WTC11 (cell line): ENCODE results near the gene SLC9A2. TPM values are rescaled to one million over a fixed set of nuclear protein-coding genes. Genes with fewer than 3 reads are reported as not detected.

Experiments
- ATAC-seq: fragments of 200-7000 bp; cut with Tn5 transposase; 2 replicates; pipeline ENCODE4 v1.10.0; 2021; ENCODE audit warnings: mild to moderate bottlenecking, moderate library complexity
- CTCF ChIA-PET: fragments of 300-600 bp; sonication (Branson Sonifier 250); formaldehyde crosslinking; loops from one replicate; lab custom pipeline; 2021; ENCODE audit warnings: antibody characterized with exemption; lab: Charles Lee
- POLR2A ChIA-PET: fragments of 350-600 bp; sonication (Branson Sonifier 250); formaldehyde crosslinking; loops from one replicate; lab custom pipeline; 2021; ENCODE audit warnings: antibody characterized with exemption; lab: Charles Lee
- DNase-seq: peaks from one replicate; pipeline ENCODE4 v3.0.0; 2021; ENCODE audit warnings: low spot score
- H3K27ac Mint-ChIP-seq: 2 replicates; pipeline ENCODE4 v1.8.0; 2021; ENCODE audit warnings: mixed read lengths
- H3K27me3 Mint-ChIP-seq: 2 replicates; pipeline ENCODE4 v1.8.0; 2021; ENCODE audit warnings: low read depth, mild to moderate bottlenecking, moderate library complexity, mixed read lengths
- H3K36me3 Mint-ChIP-seq: 2 replicates; pipeline ENCODE4 v1.8.0; 2021; ENCODE audit warnings: mixed read lengths
- H3K4me1 Mint-ChIP-seq: 2 replicates; pipeline ENCODE4 v1.8.0; 2022; ENCODE audit warnings: mixed read lengths
- H3K4me3 Mint-ChIP-seq: 2 replicates; pipeline ENCODE4 v1.8.0; 2021; ENCODE audit warnings: mild to moderate bottlenecking, moderate library complexity, mixed read lengths
- H3K9me3 Mint-ChIP-seq: 2 replicates; pipeline ENCODE4 v1.8.0; 2021; ENCODE audit warnings: mixed read lengths
- ESRRA ChIP-seq: sonication (generic); formaldehyde crosslinking; IDR thresholded peaks from 2 replicates; pipeline ENCODE4 v1.8.1; 2022; ENCODE audit warnings: mild to moderate bottlenecking, missing genetic modification reagents, borderline replicate concordance
- ETV6 ChIP-seq: sonication (generic); formaldehyde crosslinking; IDR thresholded peaks from 2 replicates; pipeline ENCODE4 v1.8.1; 2022; ENCODE audit warnings: mild to moderate bottlenecking, missing genetic modification reagents
- FOXJ3 ChIP-seq: sonication (generic); formaldehyde crosslinking; IDR thresholded peaks from 2 replicates; pipeline ENCODE4 v1.9.0; 2021; ENCODE audit warnings: missing genetic modification reagents, mild to moderate bottlenecking, borderline replicate concordance
- GABPB1 ChIP-seq: sonication (generic); formaldehyde crosslinking; IDR thresholded peaks from 2 replicates; pipeline ENCODE4 v1.8.1; 2023; ENCODE audit warnings: mild to moderate bottlenecking, missing genetic modification reagents
- HMGA2 ChIP-seq: fragments of 250-450 bp; sonication (Bioruptor Pico); IDR thresholded peaks from 2 replicates; pipeline ENCODE4 v1.4.0; 2021; ENCODE audit warnings: mild to moderate bottlenecking, moderate library complexity
- NFE2L1 ChIP-seq: sonication (generic); formaldehyde crosslinking; IDR thresholded peaks from 2 replicates; pipeline ENCODE4 v1.8.1; 2023; ENCODE audit warnings: missing genetic modification reagents
- NFYB ChIP-seq: sonication (generic); formaldehyde crosslinking; conservative IDR thresholded peaks from 2 replicates; pipeline ENCODE4 v1.8.0; 2022; ENCODE audit warnings: low read depth, missing genetic modification reagents
- RELA ChIP-seq: sonication (generic); formaldehyde crosslinking; IDR thresholded peaks from 2 replicates; pipeline ENCODE4 v1.8.1; 2022; ENCODE audit warnings: missing genetic modification reagents, mild to moderate bottlenecking, borderline replicate concordance
- RORB ChIP-seq: fragments of 250-450 bp; sonication (Bioruptor Pico); IDR thresholded peaks from 2 replicates; pipeline ENCODE4 v1.9.0; 2021; ENCODE audit warnings: mild to moderate bottlenecking
- SMAD3 ChIP-seq: sonication (generic); formaldehyde crosslinking; IDR thresholded peaks from 2 replicates; pipeline ENCODE4 v1.8.0; 2022; ENCODE audit warnings: missing genetic modification reagents, mild to moderate bottlenecking, borderline replicate concordance
- SP1 ChIP-seq: sonication (generic); formaldehyde crosslinking; conservative IDR thresholded peaks from 2 replicates; pipeline ENCODE4 v1.8.1; 2022; ENCODE audit warnings: missing genetic modification reagents
- TEAD1 ChIP-seq: sonication (generic); formaldehyde crosslinking; IDR thresholded peaks from 2 replicates; pipeline ENCODE4 v1.8.0; 2022; ENCODE audit warnings: mild to moderate bottlenecking, missing genetic modification reagents
- ZNF423 ChIP-seq: fragments of 250-450 bp; sonication (Bioruptor Pico); IDR thresholded peaks from 2 replicates; pipeline ENCODE4 v2.1.2; 2022; ENCODE audit warnings: mild to moderate bottlenecking, moderate library complexity
- total RNA-seq: library from RNA; stranded (reverse); gene quantifications from 3 replicates; pipeline ENCODE4 v1.2.3, GENCODE V29; 2021
- TF ChIP-seq, protein P1 (sequence below): sonication (generic); formaldehyde crosslinking; IDR thresholded peaks from 2 replicates; pipeline ENCODE4 v1.8.1; 2023; ENCODE audit warnings: mild to moderate bottlenecking, missing genetic modification reagents
- TF ChIP-seq, protein P2 (sequence below): sonication (generic); formaldehyde crosslinking; IDR thresholded peaks from 2 replicates; pipeline ENCODE4 v1.8.1; 2022; ENCODE audit warnings: mild to moderate bottlenecking, missing genetic modification reagents, moderate library complexity, borderline replicate concordance
- TF ChIP-seq, protein P3 (sequence below): sonication (generic); formaldehyde crosslinking; IDR thresholded peaks from 2 replicates; pipeline ENCODE4 v1.8.0; 2023; ENCODE audit warnings: missing genetic modification reagents, mild to moderate bottlenecking, borderline replicate concordance
- TF ChIP-seq, protein P4 (sequence below): sonication (generic); formaldehyde crosslinking; IDR thresholded peaks from 2 replicates; pipeline ENCODE4 v1.8.0; 2023; ENCODE audit warnings: mild to moderate bottlenecking, missing genetic modification reagents
- TF ChIP-seq, protein P5 (sequence below): sonication (generic); formaldehyde crosslinking; IDR thresholded peaks from 2 replicates; pipeline ENCODE4 v1.8.0; 2022; ENCODE audit warnings: mild to moderate bottlenecking, missing genetic modification reagents
- TF ChIP-seq, protein P6 (sequence below): sonication (generic); formaldehyde crosslinking; conservative IDR thresholded peaks from 2 replicates; pipeline ENCODE4 v1.8.1; 2022; ENCODE audit warnings: mild to moderate bottlenecking, missing genetic modification reagents

Gene SLC9A2
- total RNA-seq, 1 experiment from 2014 or later = 0.07 TPM

DNA sequence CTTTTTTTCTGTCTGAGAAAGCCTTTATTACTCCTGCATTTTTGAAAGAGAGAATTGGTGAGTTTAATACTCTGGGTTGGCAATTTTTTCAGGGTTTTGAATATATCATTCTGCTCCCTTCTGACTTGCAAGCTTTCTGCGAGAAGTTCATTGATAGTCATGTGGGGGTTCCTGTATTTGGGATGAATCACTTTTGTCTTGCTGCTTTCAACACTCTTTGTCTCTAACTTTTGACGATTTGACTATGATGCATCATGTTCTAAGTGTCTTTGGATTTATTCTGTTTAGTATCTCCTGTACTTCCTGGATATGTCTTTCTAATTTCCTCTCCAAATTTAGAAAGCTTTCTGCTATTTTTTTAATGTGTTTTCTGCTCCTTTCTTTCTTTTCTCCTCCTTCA is 41.0 kb upstream of the SLC9A2 start (continued):
- TF ChIP-seq, protein P1, sequence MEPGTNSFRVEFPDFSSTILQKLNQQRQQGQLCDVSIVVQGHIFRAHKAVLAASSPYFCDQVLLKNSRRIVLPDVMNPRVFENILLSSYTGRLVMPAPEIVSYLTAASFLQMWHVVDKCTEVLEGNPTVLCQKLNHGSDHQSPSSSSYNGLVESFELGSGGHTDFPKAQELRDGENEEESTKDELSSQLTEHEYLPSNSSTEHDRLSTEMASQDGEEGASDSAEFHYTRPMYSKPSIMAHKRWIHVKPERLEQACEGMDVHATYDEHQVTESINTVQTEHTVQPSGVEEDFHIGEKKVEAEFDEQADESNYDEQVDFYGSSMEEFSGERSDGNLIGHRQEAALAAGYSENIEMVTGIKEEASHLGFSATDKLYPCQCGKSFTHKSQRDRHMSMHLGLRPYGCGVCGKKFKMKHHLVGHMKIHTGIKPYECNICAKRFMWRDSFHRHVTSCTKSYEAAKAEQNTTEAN (CRISPR knock-in tag) = no peak
- TF ChIP-seq RORB (CRISPR knock-in tag) (no peak), ZNF423 (CRISPR knock-in tag) (no peak), HMGA2 (no peak), ETV6 (CRISPR knock-in tag) (no peak), SP1 (no peak), GABPB1 (CRISPR knock-in tag) (no peak), FOXJ3 (no peak)
- TF ChIP-seq, protein P2, sequence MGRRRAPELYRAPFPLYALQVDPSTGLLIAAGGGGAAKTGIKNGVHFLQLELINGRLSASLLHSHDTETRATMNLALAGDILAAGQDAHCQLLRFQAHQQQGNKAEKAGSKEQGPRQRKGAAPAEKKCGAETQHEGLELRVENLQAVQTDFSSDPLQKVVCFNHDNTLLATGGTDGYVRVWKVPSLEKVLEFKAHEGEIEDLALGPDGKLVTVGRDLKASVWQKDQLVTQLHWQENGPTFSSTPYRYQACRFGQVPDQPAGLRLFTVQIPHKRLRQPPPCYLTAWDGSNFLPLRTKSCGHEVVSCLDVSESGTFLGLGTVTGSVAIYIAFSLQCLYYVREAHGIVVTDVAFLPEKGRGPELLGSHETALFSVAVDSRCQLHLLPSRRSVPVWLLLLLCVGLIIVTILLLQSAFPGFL (CRISPR knock-in tag) = no peak
- TF ChIP-seq, protein P3, sequence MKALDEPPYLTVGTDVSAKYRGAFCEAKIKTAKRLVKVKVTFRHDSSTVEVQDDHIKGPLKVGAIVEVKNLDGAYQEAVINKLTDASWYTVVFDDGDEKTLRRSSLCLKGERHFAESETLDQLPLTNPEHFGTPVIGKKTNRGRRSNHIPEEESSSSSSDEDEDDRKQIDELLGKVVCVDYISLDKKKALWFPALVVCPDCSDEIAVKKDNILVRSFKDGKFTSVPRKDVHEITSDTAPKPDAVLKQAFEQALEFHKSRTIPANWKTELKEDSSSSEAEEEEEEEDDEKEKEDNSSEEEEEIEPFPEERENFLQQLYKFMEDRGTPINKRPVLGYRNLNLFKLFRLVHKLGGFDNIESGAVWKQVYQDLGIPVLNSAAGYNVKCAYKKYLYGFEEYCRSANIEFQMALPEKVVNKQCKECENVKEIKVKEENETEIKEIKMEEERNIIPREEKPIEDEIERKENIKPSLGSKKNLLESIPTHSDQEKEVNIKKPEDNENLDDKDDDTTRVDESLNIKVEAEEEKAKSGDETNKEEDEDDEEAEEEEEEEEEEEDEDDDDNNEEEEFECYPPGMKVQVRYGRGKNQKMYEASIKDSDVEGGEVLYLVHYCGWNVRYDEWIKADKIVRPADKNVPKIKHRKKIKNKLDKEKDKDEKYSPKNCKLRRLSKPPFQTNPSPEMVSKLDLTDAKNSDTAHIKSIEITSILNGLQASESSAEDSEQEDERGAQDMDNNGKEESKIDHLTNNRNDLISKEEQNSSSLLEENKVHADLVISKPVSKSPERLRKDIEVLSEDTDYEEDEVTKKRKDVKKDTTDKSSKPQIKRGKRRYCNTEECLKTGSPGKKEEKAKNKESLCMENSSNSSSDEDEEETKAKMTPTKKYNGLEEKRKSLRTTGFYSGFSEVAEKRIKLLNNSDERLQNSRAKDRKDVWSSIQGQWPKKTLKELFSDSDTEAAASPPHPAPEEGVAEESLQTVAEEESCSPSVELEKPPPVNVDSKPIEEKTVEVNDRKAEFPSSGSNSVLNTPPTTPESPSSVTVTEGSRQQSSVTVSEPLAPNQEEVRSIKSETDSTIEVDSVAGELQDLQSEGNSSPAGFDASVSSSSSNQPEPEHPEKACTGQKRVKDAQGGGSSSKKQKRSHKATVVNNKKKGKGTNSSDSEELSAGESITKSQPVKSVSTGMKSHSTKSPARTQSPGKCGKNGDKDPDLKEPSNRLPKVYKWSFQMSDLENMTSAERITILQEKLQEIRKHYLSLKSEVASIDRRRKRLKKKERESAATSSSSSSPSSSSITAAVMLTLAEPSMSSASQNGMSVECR = no peak
- TF ChIP-seq, protein P4, sequence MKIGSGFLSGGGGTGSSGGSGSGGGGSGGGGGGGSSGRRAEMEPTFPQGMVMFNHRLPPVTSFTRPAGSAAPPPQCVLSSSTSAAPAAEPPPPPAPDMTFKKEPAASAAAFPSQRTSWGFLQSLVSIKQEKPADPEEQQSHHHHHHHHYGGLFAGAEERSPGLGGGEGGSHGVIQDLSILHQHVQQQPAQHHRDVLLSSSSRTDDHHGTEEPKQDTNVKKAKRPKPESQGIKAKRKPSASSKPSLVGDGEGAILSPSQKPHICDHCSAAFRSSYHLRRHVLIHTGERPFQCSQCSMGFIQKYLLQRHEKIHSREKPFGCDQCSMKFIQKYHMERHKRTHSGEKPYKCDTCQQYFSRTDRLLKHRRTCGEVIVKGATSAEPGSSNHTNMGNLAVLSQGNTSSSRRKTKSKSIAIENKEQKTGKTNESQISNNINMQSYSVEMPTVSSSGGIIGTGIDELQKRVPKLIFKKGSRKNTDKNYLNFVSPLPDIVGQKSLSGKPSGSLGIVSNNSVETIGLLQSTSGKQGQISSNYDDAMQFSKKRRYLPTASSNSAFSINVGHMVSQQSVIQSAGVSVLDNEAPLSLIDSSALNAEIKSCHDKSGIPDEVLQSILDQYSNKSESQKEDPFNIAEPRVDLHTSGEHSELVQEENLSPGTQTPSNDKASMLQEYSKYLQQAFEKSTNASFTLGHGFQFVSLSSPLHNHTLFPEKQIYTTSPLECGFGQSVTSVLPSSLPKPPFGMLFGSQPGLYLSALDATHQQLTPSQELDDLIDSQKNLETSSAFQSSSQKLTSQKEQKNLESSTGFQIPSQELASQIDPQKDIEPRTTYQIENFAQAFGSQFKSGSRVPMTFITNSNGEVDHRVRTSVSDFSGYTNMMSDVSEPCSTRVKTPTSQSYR (CRISPR knock-in tag) = no peak
- TF ChIP-seq, all 79 proteins: peak for 0

DNA sequence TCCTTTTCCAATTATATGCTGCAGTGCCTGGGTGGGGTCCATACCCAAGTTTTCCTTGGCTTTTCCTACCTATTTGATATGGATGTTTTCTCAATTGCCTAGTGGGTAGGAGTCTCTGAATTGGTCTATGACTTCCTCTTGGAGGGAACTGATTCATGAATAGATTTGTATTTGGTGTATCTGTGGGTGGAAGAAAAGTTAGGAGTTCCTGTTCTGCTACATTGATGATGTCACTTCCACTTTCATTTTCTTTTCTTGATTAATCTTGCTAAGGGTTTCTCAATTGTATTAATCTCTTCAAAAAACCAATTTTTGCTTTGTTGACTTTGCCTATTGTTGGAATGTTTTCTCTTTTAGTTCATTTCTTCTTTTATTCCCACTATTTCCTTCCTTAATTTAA is 37.4 kb upstream of the SLC9A2 start:
- H3K4me1 Mint-ChIP-seq = peaks cover 15% of the 10 kb centered on the region
- ChIA-PET POLR2A (no interaction called here), CTCF (no interaction called here)
- no peaks in the 10 kb centered on the region for H3K27me3 Mint-ChIP-seq
- H3K27ac Mint-ChIP-seq = no peak overlapping the region
- DNase-seq (no peak), ATAC-seq (no peak)
- H3K36me3 Mint-ChIP-seq = no peaks in the 10 kb centered on the region
- H3K4me3 Mint-ChIP-seq = no peak overlapping the region
- peaks cover 9% of the 10 kb centered on the region; the same call in 1 of the 2 replicates for H3K9me3 Mint-ChIP-seq
- TF ChIP-seq RELA (CRISPR knock-in tag) (no peak), TEAD1 (CRISPR knock-in tag) (no peak), ESRRA (CRISPR knock-in tag) (no peak), NFE2L1 (CRISPR knock-in tag) (no peak), SMAD3 (CRISPR knock-in tag) (no peak), NFYB (no peak)
- TF ChIP-seq, protein P5, sequence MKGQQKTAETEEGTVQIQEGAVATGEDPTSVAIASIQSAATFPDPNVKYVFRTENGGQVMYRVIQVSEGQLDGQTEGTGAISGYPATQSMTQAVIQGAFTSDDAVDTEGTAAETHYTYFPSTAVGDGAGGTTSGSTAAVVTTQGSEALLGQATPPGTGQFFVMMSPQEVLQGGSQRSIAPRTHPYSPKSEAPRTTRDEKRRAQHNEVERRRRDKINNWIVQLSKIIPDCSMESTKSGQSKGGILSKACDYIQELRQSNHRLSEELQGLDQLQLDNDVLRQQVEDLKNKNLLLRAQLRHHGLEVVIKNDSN (CRISPR knock-in tag) = no peak
- TF ChIP-seq, protein P6, sequence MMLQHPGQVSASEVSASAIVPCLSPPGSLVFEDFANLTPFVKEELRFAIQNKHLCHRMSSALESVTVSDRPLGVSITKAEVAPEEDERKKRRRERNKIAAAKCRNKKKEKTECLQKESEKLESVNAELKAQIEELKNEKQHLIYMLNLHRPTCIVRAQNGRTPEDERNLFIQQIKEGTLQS = no peak
- TF ChIP-seq, protein P2 (CRISPR knock-in tag) = no peak
- TF ChIP-seq, all 79 proteins: peak for 0
